CD4-positive, alpha-beta T cell treated with Interleukin-6 at 100 ng/mL for 8 hours (primary cell): ENCODE results near the gene ZNF337.

Source experiments
- DNase-seq: peaks from one replicate; pipeline ENCODE4 v3.0.0-alpha.2; 2020; ENCODE audit warnings: mixed read lengths, low spot score

Gene ZNF337

DNA sequence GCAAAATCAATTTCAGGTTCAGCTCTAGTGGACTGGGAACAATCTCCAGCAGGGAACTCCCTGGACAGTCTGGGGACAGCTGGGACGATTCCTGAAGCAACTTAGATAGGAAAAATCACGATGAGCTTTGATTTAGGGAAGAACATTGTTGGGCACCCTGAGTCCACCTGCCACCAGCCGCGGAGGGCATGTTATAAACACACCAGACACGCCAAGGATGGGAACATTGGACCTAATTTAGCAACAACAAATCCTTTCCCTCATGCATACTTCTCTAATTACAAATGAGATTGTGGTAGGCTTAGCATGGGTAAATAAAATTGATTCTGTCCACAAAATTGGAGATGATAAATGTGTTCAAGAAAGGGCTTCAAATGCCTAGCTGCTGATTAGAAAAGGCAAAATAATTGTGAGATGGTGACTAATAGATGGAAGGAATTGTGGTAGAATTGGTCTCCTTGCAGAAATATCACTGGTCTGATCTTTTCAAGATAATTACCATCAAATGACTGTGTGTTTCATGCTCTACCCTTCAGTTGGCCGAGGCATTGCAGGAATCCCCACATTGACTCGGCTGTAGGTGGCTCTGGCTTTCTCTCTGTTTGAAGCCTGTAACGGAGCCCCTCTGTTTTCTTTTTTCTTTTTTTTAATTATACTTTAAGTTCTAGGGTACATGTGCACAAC lies 66.7 kb downstream of the ZNF337 start:
- no peak for DNase-seq

DNA sequence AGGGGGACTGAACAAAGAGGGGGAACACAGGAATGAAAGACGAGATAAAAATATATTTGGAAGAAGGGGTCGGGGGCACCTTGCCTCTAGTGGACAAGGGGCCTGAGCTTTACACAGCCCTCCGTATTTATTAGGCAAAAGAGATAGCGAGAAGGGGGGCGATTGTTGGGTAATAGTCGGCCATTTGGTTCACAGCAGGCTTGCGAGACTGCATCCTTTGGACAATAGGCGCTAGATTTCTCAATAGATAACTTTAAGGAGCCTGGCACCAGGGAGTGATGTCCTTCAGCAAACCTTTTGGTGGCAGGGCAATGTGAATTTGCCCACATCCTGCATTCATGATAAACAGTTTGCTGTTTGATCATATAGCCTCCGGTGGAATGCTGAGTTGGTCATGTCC lies 69.9 kb downstream of the ZNF337 start:
- no peak for DNase-seq

DNA sequence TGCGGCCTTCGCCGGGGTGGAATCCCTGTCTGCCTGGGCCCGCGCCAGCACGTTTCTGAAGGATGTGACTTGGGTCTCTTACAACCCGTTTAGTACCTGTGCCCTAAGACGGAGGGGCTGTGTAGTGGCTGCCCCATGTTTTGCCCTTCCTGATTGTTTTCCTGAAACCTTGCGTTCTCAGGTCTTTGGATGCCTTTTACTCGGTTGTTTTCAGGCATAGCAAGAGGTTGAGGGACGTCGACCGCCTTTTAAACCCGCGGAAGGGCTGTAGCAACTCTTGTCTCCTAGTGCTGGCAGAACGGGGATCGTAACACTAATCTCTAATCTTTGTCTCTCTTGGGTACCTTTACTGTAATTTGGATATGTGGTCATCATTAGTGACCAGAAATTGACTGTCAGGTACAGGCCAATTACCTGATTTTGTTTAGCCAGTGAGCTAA lies 72.1 kb downstream of the ZNF337 start:
- DNase-seq, result no peak
